T-helper 1 cell treated with Interleukin-12 subunit alpha and Interleukin-12 subunit beta and Interleukin-4 antibody, amounts not matched to agents 30 μg/mL and 1 μg/mL, for 36 hours (primary cell): ENCODE data around the gene ACOXL.

ENCODE experiments used
- H3K27ac Mint-ChIP-seq: one replicate; pipeline ENCODE4 v1.8.0; 2021; ENCODE audit warnings: mild to moderate bottlenecking, mixed read lengths
- H3K27me3 Mint-ChIP-seq: one replicate; pipeline ENCODE4 v1.8.0; 2021; ENCODE audit warnings: low read depth, mixed read lengths
- H3K36me3 Mint-ChIP-seq: one replicate; pipeline ENCODE4 v1.8.0; 2021; ENCODE audit warnings: low read depth, mixed read lengths
- H3K4me1 Mint-ChIP-seq: one replicate; pipeline ENCODE4 v1.8.0; 2021; ENCODE audit warnings: low read depth, mixed read lengths
- H3K4me3 Mint-ChIP-seq: one replicate; pipeline ENCODE4 v1.8.0; 2021; ENCODE audit warnings: mild to moderate bottlenecking, moderate library complexity, mixed read lengths
- H3K9me3 Mint-ChIP-seq: one replicate; pipeline ENCODE4 v1.8.0; 2021; ENCODE audit warnings: mixed read lengths

ACOXL gene

DNA sequence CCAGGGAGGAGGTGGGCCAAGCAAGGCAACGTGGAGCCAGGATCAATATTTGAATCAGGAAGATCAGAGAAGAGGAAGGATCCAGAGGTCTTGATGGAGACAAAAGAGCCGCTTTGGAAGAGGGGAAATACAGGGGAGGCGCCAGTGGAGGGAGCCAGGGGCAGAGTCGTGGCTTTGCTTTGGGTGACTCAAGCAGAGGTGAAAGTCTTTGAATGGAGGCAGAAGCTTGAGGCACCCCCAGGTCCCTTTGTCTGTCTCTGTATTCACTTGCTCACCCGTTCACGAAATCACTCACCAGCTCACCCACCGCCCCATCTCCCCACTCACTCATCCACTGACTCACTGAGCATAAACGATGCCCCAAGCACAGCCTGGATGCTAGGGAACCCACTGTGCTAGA lies 134.1 kb downstream of the ACOXL start:
- no peaks in the 10 kb centered on the region for H3K9me3 Mint-ChIP-seq
- H3K4me1 Mint-ChIP-seq, result peaks cover 68% of the 10 kb centered on the region
- H3K27me3 Mint-ChIP-seq, result peaks cover 27% of the 10 kb centered on the region
- H3K36me3 Mint-ChIP-seq, result peaks cover 9% of the 10 kb centered on the region
- peak overlapping the region; percentile 70 for H3K27ac Mint-ChIP-seq
- peak overlapping the region; percentile 52 for H3K4me3 Mint-ChIP-seq

DNA sequence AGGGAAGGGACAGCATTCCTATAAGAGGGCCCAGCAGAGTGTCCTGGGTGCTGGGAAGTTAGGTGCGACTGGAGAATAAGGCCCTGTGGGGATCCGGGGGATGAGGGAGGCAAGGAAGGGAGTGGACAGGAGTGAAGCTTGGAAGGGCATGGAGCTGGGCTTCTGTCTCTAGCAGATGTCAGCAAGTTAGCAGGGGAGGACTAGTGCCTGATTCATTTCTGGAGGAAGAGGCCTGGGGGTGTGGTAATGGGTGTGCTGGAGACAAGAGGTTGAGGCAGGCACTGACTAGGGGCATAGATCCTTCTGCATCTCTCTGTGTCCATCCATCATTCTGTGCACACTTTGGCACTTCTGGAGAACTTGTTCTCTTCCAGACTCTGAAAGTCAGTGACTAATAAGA lies 134.7 kb downstream of the ACOXL start:
- Mint-ChIP-seq H3K27ac (peak overlapping the region; percentile 70), H3K9me3 (no peaks in the 10 kb centered on the region), H3K4me3 (peak overlapping the region; percentile 52), H3K27me3 (peaks cover 21% of the 10 kb centered on the region), H3K36me3 (peaks cover 9% of the 10 kb centered on the region), H3K4me1 (peaks cover 74% of the 10 kb centered on the region)

DNA sequence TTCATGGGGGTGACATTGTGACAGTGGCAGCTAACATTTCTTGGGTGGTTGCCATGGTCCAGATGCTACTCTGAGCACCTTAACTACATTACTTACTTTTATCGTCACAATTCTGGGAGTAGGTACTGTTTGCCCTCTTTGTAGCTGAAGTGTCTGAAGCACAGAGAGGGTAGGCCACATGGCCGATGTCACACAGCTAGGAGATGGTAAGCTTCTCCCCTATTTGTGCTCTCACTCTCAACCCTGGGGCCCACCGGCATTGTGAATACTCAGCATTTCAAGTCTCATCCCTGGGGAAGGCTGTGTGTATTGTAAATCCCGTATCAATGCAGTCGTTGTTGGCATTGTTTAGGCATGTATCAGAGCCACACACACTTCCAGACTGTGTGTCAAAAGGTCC lies 136.6 kb downstream of the ACOXL start:
- Mint-ChIP-seq H3K27me3 (peaks cover 20% of the 10 kb centered on the region), H3K36me3 (peaks cover 9% of the 10 kb centered on the region), H3K4me1 (peaks cover 82% of the 10 kb centered on the region), H3K27ac (no peak overlapping the region), H3K4me3 (no peak overlapping the region), H3K9me3 (no peaks in the 10 kb centered on the region)

DNA sequence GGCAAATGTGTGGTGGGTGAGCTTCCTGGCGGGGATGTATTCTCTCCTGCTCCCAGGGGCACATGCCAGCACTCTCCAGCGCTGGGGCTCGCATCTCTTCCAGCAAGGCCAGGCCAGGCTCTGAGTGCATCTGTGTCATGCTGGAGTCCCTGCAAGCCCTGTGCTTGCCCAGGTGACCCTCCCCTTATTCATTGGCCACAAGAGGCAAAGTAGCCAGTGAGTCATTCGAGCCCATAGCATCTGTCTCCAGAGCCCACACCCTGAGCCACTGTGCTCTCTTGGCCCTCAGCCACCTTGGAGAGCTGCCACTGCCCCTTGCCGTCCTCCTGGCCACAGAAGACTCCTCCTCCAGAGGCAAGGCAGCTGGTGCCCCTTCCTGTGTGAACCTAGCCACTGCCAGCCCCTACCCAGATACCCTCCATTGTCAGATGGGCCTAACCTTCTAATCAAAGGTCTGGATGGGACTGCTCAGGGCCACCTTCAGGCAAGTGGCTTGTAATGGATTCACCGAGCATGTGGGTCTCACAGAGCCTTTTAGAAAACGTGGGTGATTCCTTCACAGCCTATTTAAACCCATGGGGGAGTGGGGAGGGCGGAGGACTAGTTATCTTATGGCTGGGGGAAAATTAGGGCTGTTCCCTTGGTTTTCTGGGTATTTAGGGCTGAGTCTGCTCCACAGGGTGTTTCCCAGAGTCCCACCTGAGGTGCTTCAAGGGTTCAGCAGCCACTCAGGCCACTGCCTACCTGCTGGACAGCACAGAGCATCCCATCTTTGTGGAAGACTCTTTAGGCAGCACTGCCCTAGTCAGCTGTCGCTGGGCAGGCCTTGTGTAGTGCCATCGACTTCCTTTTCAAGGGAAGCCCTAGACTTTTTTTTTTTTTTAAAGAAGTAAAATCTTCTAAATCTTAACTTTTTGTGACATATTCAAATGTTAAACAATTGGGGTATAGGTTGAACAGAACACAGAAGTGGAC lies 137.4 kb downstream of the ACOXL start:
- H3K4me3 Mint-ChIP-seq, result no peak overlapping the region
- peaks cover 74% of the 10 kb centered on the region for H3K4me1 Mint-ChIP-seq
- peaks cover 9% of the 10 kb centered on the region for H3K36me3 Mint-ChIP-seq
- H3K27me3 Mint-ChIP-seq, result peaks cover 20% of the 10 kb centered on the region
- no peaks in the 10 kb centered on the region for H3K9me3 Mint-ChIP-seq
- H3K27ac Mint-ChIP-seq, result no peak overlapping the region

DNA sequence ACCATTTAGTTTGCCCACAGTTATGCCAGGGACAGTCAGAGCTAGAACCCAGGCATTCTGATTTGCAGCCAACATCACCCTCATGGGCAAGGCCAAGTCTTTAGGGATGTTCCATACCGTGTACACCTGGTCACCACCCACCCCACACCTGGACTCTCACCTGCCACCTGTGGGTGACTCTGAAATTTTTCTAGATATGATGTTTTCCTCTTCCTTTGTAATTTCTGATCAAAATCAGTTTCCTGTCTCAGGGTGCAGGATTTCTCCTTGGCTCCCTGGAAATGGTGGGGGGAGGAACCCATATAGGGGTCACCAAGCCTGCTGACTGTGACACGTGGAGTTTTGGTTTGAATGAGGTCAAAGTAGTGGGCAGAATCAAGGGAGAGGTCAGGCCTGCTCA lies 138.2 kb downstream of the ACOXL start:
- peaks cover 7% of the 10 kb centered on the region for H3K36me3 Mint-ChIP-seq
- H3K9me3 Mint-ChIP-seq, result no peaks in the 10 kb centered on the region
- peaks cover 69% of the 10 kb centered on the region for H3K4me1 Mint-ChIP-seq
- H3K27me3 Mint-ChIP-seq, result peaks cover 20% of the 10 kb centered on the region
- H3K4me3 Mint-ChIP-seq, result no peak overlapping the region
- H3K27ac Mint-ChIP-seq, result no peak overlapping the region

DNA sequence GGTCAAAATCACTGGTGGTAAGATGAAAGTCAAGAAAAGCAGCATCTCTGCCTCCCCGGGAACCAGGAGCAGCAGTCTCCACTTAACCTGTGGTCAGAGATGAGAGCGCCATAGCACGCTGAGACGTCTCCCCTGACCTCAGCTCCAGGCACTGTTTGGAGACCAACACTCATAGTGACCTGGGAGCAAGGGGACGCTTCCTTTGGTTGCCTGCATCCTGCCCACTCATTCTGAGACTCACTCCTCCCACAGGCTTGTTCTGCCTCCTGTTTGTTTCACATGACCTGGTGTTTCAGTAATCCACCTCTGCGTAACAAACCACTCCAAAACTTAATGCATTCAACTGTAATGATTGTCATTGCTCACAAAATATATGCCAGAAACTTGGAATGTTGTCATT lies 139.3 kb downstream of the ACOXL start:
- Mint-ChIP-seq H3K4me3 (peak overlapping the region; percentile 0), H3K27ac (peak overlapping the region; percentile 50), H3K4me1 (peaks cover 60% of the 10 kb centered on the region)

DNA sequence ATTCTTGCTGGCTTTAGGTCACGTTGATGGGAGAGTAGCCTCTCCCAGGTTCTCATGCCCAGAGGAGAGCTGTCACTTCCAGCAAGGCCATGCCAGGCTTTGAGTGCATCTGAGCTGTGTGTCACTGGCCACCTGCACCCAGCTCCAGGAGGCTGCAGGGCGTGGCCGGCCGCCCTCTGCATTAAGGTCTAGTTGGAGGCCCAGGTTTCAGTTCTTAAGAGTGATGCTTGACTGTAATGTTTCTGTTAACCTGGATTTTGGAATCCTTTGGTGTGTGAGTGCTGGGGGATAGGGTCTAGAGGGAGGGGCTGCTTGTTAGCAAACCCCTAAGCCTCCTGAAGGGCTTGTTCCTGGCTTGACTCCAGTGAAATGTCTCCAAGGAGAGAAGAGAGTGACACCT lies 140.1 kb downstream of the ACOXL start:
- Mint-ChIP-seq H3K27ac (peak overlapping the region; percentile 55), H3K4me3 (peak overlapping the region; percentile 28), H3K4me1 (peaks cover 58% of the 10 kb centered on the region)

More for the DNA sequence above, 139.3 kb downstream of the ACOXL start:
- H3K27me3 Mint-ChIP-seq, result peaks cover 20% of the 10 kb centered on the region
- H3K9me3 Mint-ChIP-seq, result no peaks in the 10 kb centered on the region
- H3K36me3 Mint-ChIP-seq, result peaks cover 7% of the 10 kb centered on the region

DNA sequence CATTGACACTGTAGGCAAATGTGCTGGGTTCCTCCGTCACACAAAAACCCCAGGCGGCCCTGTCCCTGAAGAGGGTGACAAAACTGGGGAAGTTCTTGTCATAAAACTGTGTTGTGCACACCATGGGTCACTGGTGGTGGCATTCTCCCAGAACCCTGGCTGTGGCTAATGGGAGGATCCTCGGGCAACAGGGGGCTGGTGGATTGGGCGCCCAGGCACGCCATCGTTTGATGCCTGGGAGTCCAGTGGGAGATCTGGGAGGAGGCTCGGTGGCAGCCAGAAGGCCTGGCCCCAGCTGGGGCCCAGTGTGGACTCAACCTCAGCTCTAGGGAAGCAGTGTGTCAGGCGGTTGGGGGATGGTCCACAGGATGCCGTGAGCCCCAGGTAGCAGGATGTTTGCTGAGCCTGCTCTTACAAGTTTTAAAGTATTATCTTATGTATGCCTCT lies 140.7 kb downstream of the ACOXL start:
- H3K27me3 Mint-ChIP-seq, result peaks cover 19% of the 10 kb centered on the region
- H3K4me3 Mint-ChIP-seq, result no peak overlapping the region
- H3K36me3 Mint-ChIP-seq, result peaks cover 10% of the 10 kb centered on the region
- peaks cover 2% of the 10 kb centered on the region for H3K9me3 Mint-ChIP-seq
- H3K4me1 Mint-ChIP-seq, result peaks cover 59% of the 10 kb centered on the region
- H3K27ac Mint-ChIP-seq, result peak overlapping the region; percentile 57

More for the DNA sequence above, 140.1 kb downstream of the ACOXL start:
- peaks cover 8% of the 10 kb centered on the region for H3K36me3 Mint-ChIP-seq
- peaks cover 17% of the 10 kb centered on the region for H3K27me3 Mint-ChIP-seq
- H3K9me3 Mint-ChIP-seq, result no peaks in the 10 kb centered on the region

DNA sequence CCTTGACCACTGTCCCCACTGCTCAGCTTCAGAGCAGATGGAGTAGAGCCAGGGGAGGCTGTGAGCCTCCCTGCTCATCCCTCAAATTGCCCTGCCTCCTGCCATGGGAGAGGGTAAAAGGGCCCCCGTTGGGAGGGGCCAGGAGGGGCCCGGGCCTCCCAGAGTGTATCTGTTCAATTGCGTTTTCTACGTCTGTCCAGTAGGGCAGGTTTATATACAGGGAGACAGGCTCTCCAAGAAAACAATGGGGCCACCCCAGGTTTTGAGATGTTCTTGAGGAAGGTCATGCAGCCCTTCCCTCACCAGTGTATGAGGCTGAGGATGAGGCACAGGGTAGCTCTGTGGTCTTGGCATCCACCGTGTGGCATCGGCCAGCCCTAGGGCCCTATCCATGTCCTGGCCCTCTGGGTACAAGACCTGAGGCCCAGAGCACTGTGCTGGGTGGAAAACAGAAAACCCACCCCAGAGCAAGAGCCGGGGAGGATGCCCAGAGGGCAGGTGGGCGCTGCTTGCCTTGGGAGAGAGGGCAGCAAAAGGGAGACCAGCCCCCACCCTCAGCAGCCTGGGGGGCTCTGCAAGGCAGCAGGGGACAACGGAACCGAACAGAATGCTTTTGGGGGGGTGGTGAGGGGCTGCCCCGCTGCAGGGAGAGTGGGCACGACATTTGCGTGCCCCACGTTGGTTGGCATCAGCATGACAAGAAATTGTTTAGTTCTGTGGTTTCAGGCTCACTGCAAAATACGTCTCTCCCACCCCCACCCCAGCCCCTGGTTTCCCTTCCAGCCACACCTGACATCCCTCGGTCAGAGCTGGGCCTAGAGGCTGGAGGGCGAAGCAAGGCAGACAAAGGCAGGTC lies 141.5 kb downstream of the ACOXL start:
- Mint-ChIP-seq H3K36me3 (peaks cover 11% of the 10 kb centered on the region), H3K4me3 (no peak overlapping the region), H3K4me1 (peaks cover 54% of the 10 kb centered on the region), H3K27ac (no peak overlapping the region), H3K9me3 (peaks cover 6% of the 10 kb centered on the region), H3K27me3 (peaks cover 18% of the 10 kb centered on the region)

DNA sequence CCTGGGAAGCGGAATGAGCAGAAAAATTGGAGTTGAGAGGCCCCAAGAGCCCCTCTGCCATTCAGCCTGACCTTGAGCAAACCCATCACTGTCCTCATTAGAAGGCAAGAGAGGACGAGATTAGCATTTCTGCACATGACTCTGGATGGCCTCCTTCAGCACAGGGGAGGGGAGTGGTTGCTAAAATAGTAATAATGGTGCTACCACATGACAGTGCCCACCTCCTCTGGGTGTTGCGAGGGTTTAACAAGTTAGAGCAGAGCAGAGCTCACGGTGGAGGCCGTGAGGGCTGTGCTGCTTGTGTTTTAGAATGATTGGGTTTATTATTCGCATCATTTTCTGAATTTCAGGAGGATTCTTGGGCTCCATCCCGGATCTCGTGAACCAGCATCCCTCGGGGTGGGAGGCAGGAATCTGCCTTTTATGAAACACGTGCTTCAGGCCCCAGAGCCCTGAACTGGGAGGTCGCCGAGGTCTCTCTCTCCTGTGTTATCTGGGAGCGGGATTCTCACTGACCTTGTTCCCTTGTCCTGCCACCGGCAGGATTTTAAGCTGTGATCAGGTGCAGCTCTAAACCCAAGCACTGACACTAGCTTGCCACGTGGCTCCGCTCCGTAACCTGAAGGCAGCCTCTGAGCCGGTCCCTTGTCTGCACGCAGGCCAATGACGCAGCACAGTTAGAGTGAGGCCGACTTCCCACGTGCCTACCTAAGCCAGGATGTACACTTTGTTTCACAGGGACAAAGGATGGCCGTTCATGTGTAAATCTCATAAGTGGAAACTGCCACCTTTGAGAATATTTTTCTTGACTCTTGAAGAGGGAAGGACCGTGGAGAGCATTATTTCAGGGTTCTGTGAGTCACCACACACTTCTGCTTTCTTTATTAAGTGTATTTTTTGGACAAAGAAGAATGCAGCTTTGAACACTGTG lies 142.3 kb downstream of the ACOXL start:
- Mint-ChIP-seq H3K27me3 (peaks cover 20% of the 10 kb centered on the region), H3K4me1 (peaks cover 47% of the 10 kb centered on the region), H3K9me3 (peaks cover 13% of the 10 kb centered on the region), H3K4me3 (no peak overlapping the region), H3K27ac (no peak overlapping the region), H3K36me3 (peaks cover 13% of the 10 kb centered on the region)

DNA sequence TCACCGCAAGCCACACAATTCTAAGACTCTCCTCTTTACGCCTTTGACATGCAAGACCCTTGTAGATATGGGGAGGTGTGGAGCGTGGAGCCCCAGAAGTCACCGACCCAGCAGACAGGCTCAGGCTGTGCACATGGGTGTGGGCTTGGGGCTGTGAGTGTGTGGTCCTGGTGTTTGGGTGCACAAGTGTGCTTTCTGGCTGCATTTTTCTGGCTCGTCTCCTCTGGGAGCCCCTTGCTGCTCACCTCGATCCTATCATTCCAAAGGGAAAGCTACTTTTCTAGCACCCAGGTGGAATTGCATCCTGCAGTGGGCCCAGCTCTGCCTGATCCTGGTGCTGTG lies 143.0 kb downstream of the ACOXL start:
- no peak overlapping the region for H3K27ac Mint-ChIP-seq

DNA sequence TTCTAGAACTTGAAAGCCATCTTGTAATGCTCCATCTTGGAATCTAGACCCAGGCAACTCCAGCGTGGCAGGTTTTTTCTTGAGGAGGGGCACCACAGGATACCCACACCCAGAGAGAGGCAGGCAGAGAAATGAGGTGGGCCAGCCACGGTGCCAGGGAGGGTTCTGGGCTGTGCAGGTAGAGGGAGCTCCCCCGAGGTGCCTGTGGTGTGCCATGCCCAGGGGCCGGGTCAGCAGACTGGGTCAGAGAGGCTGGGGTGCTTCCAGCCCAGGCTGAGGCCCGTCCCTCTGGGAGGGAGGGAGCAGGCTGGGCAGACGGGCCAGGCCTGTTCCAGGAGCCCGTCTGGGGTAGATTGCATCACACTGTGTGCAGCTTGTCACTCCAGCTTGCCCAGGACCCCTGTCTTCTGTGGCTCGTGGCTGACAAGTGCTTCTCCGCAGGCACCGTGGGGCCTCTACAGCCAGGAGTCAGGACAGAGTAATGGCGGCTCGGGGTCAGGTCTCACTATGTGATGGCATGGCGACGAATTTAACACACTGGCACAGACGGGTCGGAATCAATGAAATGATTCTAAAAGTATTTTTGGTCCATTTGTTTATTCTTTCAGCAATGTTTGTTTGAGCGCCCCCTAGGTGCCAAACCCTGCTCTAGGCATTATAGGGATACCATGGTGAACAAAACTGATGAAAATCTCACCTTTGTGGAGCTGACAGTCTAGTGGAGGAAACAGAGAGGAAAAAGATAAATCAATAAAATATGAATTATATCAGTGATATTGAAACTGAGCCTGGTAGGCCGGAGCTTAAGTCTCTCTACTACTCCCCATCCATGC lies 144.0 kb downstream of the ACOXL start:
- Mint-ChIP-seq H3K27ac (no peak overlapping the region), H3K27me3 (peaks cover 27% of the 10 kb centered on the region), H3K9me3 (peaks cover 19% of the 10 kb centered on the region), H3K36me3 (peaks cover 12% of the 10 kb centered on the region), H3K4me3 (no peak overlapping the region), H3K4me1 (peaks cover 33% of the 10 kb centered on the region)

More for the DNA sequence above, 143.0 kb downstream of the ACOXL start:
- Mint-ChIP-seq H3K36me3 (peaks cover 13% of the 10 kb centered on the region), H3K4me3 (no peak overlapping the region), H3K27me3 (peaks cover 23% of the 10 kb centered on the region), H3K4me1 (peaks cover 41% of the 10 kb centered on the region), H3K9me3 (peaks cover 16% of the 10 kb centered on the region)
